Endothelial cell of umbilical vein (primary cell): ENCODE results near the gene HSD17B13. TPM values are rescaled to one million over a fixed set of nuclear protein-coding genes. Genes with fewer than 3 reads are reported as not detected.

Experiments
- BruUV-seq: library from RNA; stranded (reverse); fragments of 400-500 nt; replicated peaks from 2 replicates; lab custom pipeline; 2021; lab: Mats Ljungman, UMichigan
- CTCF ChIA-PET: fragments of 300-600, 350-600 bp; sonication (Branson Sonifier 250); formaldehyde crosslinking; loops from one replicate; lab custom pipeline; 2021; ENCODE audit warnings: antibody characterized with exemption, inconsistent platforms; lab: Charles Lee
- POLR2A ChIA-PET: fragments of 300-600, 350-600 bp; sonication (Branson Sonifier 250); formaldehyde crosslinking; loops from one replicate; lab custom pipeline; 2021; ENCODE audit warnings: antibody characterized with exemption, inconsistent platforms; lab: Charles Lee
- DNase-seq: peaks from one replicate; pipeline ENCODE4 v3.0.0-alpha.2; 2011; ENCODE audit warnings: low read depth, low spot score
- FAIRE-seq: peaks from 2 replicates; lab custom pipeline; 2011; peaks lifted over from hg19 to GRCh38; lab: Jason Lieb, UNC
- H2AFZ ChIP-seq: 2 replicates; pipeline ENCODE4 v1.6.0; 2012; ENCODE audit warnings: low read depth, low read length, control low read depth, inconsistent platforms
- H3K27ac ChIP-seq: 2 replicates; pipeline ENCODE4 v1.5.1; 2011; ENCODE audit warnings: low read depth, mild to moderate bottlenecking, control low read depth, low read length, moderate library complexity; ENCODE audit not compliant: insufficient read depth
- H3K27me3 ChIP-seq, 2 experiments: 2 replicates each; pipeline versions ENCODE4 v1.6.0 to v1.6.1; 2011; ENCODE audit warnings: low read length in 2 of 2, mixed read lengths in 1 of 2; ENCODE audit not compliant: control insufficient read depth in 2 of 2, insufficient read depth in 2 of 2
- H3K36me3 ChIP-seq, 2 experiments: 2 replicates in 1 of 2; 3 replicates in 1 of 2; pipeline ENCODE4 v1.5.1; 2011; ENCODE audit warnings: low read length in 2 of 2, mild to moderate bottlenecking in 1 of 2, moderate library complexity in 1 of 2; ENCODE audit not compliant: control insufficient read depth in 2 of 2, insufficient read depth in 2 of 2; ENCODE audit errors: extremely low read depth in 1 of 2
- H3K4me1 ChIP-seq: 3 replicates; pipeline ENCODE4 v1.5.1; 2011; ENCODE audit warnings: mild to moderate bottlenecking, low read length; ENCODE audit not compliant: control insufficient read depth, insufficient read depth; ENCODE audit errors: extremely low read depth
- H3K4me2 ChIP-seq: 2 replicates; pipeline ENCODE4 v1.6.1; 2011; ENCODE audit warnings: low read length, control low read depth, mixed read lengths; ENCODE audit not compliant: insufficient read depth
- H3K4me3 ChIP-seq, 3 experiments: fragments of 200-600 bp in 1 of 3; sonication (generic), shearing (Covaris generic) in 1 of 3; replicated peaks in 1 of 3; 2 replicates each; pipeline ENCODE4 v1.5.1; 2011 to 2016; ENCODE audit warnings: control low read depth in 3 of 3, low read length in 3 of 3, mild to moderate bottlenecking in 2 of 3, inconsistent platforms in 1 of 3, low read depth in 1 of 3, moderate library complexity in 1 of 3; ENCODE audit not compliant: insufficient read depth in 1 of 3
- H3K79me2 ChIP-seq: 2 replicates; pipeline ENCODE4 v1.6.0; 2012; ENCODE audit warnings: low read length, inconsistent platforms; ENCODE audit not compliant: control insufficient read depth, insufficient read depth
- H3K9ac ChIP-seq: replicated peaks from 2 replicates; pipeline ENCODE3; 2011; ENCODE audit warnings: low read length, control low read depth; ENCODE audit not compliant: insufficient read depth; ENCODE audit errors: extremely low read depth
- H3K9me1 ChIP-seq: replicated peaks from 3 replicates; pipeline ENCODE4 v1.6.0; 2011; ENCODE audit warnings: mild to moderate bottlenecking, low read length; ENCODE audit not compliant: control insufficient read depth, insufficient read depth; ENCODE audit errors: extremely low read depth
- H3K9me3 ChIP-seq: replicated peaks from 2 replicates; pipeline ENCODE4 v1.5.1; 2012; ENCODE audit warnings: low read length, inconsistent platforms; ENCODE audit not compliant: control insufficient read depth, insufficient read depth
- H4K20me1 ChIP-seq: replicated peaks from 2 replicates; pipeline ENCODE3; 2011; ENCODE audit warnings: mild to moderate bottlenecking, low read length; ENCODE audit not compliant: control insufficient read depth, insufficient read depth; ENCODE audit errors: extremely low read depth
- EZH2 ChIP-seq: IDR thresholded peaks from 2 replicates; pipeline ENCODE4 v1.6.1; 2012; ENCODE audit warnings: borderline replicate concordance, low read depth, mild to moderate bottlenecking, moderate library complexity, low read length, inconsistent platforms; ENCODE audit not compliant: severe bottlenecking
- FOS ChIP-seq: IDR thresholded peaks from 2 replicates; pipeline ENCODE4 v1.6.1; 2011; ENCODE audit warnings: mild to moderate bottlenecking, low read length, moderate library complexity, borderline replicate concordance; ENCODE audit not compliant: insufficient read depth
- GATA2 ChIP-seq: IDR thresholded peaks from 2 replicates; pipeline ENCODE4 v1.7.0; 2011; ENCODE audit warnings: low read depth, mild to moderate bottlenecking, moderate library complexity, mixed read lengths, low read length; ENCODE audit not compliant: insufficient read length, insufficient read depth
- JUN ChIP-seq: IDR thresholded peaks from 2 replicates; pipeline ENCODE4 v1.6.1; 2011; ENCODE audit warnings: borderline replicate concordance, low read depth; ENCODE audit not compliant: insufficient read length, insufficient read depth
- MYC ChIP-seq: IDR thresholded peaks from one replicate; pipeline ENCODE4 v1.6.1; 2011; ENCODE audit warnings: mild to moderate bottlenecking, low read depth, low read length
- POLR2A ChIP-seq: IDR thresholded peaks from 2 replicates; pipeline ENCODE4 v1.6.1; 2012; ENCODE audit warnings: low read depth, mild to moderate bottlenecking, control low read depth, low read length
- POLR2AphosphoS5 ChIP-seq: IDR thresholded peaks from 2 replicates; pipeline ENCODE4 v1.6.1; 2012; ENCODE audit warnings: low read depth, mild to moderate bottlenecking, control low read depth, low read length, moderate library complexity; ENCODE audit not compliant: insufficient read depth
- dilution Hi-C: fragments of 300-500 bp; cut with MboI; formaldehyde crosslinking; loops from one replicate; pipeline ENCODE4 v1.15.0; 2019; ENCODE audit warnings: low sequenced_read_pairs; ENCODE audit not compliant: extremely low pct_ligation_motif_present
- intact Hi-C: fragments of 100-400 bp; cut with micrococcal nuclease; formaldehyde crosslinking; loops from one replicate; pipeline ENCODE4 v1.10.0; 2022
- polyA plus RNA-seq, 4 experiments: library from polyadenylated mRNA; depleted of rRNA in 3 of 4; stranded (reverse) in 3 of 4; unstranded in 1 of 4; fragments of >200 nt; gene quantifications; 2 replicates each; pipeline versions ENCODE4 v1.2.1 to v1.2.3, GENCODE V29; 2011 to 2012; ENCODE audit warnings: missing spikeins in 1 of 4
- total RNA-seq: library from RNA; stranded (reverse); gene quantifications from 2 replicates; pipeline ENCODE4 v1.2.3, GENCODE V29; 2021
- TF ChIP-seq, protein P1 (sequence below): IDR thresholded peaks from 2 replicates; pipeline ENCODE4 v1.6.1; 2011; ENCODE audit not compliant: insufficient read depth, insufficient read length
- TF ChIP-seq, protein P2 (sequence below), 2 donors: IDR thresholded peaks; 1 replicate in 1 of 2; 2 replicates in 1 of 2; pipeline ENCODE4 v1.5.1; 2011; ENCODE audit warnings: low read length in 2 of 2, mild to moderate bottlenecking in 2 of 2, moderate library complexity in 2 of 2, control low read depth in 1 of 2, inconsistent platforms in 1 of 2, low read depth in 1 of 2; ENCODE audit not compliant: insufficient read depth in 1 of 2; ENCODE audit errors: extremely low read depth in 1 of 2

HSD17B13 gene
- total and polyA plus RNA-seq, 2 donors (not counting 3 experiments of a cell fraction or from before 2014, with no cell fraction given): 0.07 TPM; not detected in 1

DNA sequence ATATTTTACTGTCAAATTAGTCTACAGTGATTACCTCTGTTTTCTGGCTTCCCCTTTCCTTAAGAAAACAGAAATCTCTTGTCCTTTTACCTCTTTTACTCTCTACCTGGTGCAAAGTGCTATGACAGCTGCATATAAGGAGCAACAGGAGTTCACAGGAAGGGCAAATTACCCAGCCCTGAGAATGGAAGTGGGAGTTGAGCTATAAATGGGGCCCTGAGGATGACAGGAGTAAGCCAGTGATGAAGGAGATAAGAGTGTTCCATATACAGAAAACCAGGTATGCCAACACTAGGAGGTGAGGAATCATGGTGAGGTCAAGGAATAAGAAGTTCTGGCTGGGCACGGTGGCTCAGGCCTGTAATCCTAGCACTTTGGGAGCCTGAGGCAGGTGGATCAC, 4.5 kb upstream of the HSD17B13 start:
- Histone ChIP-seq H4K20me1 (no peaks in the 10 kb centered on the region), H3K9me3 (no peaks in the 10 kb centered on the region), H3K4me1 (no peaks in the 10 kb centered on the region), H3K4me3 (no peak overlapping the region), H3K9me1 (no peaks in the 10 kb centered on the region), H3K4me2 (no peak overlapping the region), H3K79me2 (no peaks in the 10 kb centered on the region), H3K36me3 (no peaks in the 10 kb centered on the region), H3K27ac (no peak overlapping the region), H3K9ac (no peak overlapping the region), H3K27me3 (no peaks in the 10 kb centered on the region), H2AFZ (no peak overlapping the region)
- FAIRE-seq (no peak), DNase-seq (no peak)
- dilution Hi-C loops (no loop called here), intact Hi-C loops (no loop called here)
- TF ChIP-seq MYC: no peak
- no peak for TF ChIP-seq FOS
- TF ChIP-seq POLR2A: no peak
- TF ChIP-seq, protein P1, sequence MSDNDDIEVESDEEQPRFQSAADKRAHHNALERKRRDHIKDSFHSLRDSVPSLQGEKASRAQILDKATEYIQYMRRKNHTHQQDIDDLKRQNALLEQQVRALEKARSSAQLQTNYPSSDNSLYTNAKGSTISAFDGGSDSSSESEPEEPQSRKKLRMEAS: no peak
- no peak for TF ChIP-seq POLR2AphosphoS5
- no peak for TF ChIP-seq GATA2
- TF ChIP-seq JUN: no peak
- TF ChIP-seq, protein P2, sequence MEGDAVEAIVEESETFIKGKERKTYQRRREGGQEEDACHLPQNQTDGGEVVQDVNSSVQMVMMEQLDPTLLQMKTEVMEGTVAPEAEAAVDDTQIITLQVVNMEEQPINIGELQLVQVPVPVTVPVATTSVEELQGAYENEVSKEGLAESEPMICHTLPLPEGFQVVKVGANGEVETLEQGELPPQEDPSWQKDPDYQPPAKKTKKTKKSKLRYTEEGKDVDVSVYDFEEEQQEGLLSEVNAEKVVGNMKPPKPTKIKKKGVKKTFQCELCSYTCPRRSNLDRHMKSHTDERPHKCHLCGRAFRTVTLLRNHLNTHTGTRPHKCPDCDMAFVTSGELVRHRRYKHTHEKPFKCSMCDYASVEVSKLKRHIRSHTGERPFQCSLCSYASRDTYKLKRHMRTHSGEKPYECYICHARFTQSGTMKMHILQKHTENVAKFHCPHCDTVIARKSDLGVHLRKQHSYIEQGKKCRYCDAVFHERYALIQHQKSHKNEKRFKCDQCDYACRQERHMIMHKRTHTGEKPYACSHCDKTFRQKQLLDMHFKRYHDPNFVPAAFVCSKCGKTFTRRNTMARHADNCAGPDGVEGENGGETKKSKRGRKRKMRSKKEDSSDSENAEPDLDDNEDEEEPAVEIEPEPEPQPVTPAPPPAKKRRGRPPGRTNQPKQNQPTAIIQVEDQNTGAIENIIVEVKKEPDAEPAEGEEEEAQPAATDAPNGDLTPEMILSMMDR (IDR thresholded peaks at IDR 0.05; ENCODE audit: extremely low read depth in 1 of 2, insufficient read depth in 1 of 2, low read depth in 1 of 2, low read length in 2 of 2): no peak
- TF ChIP-seq EZH2: no peak
- BruUV-seq: no TSS peak
- CTCF ChIA-PET: no interaction called here
- POLR2A ChIA-PET: no interaction called here
